ENCODE measurements around the gene JAG2. TPM values are rescaled to one million over a fixed set of nuclear protein-coding genes. Genes with fewer than 3 reads are reported as not detected.

Gene JAG2
- total and polyA plus RNA-seq, 2 donors from 2014 or later: 6.3 to 26.1 TPM

GRCh38 chr14:105107351-105107750 lies 61.2 kb downstream of the JAG2 start:
- no peak for TF ChIP-seq CTCF (IDR thresholded peaks at IDR 0.05; ENCODE audit: borderline replicate concordance, extremely low read depth, insufficient read depth)
- FAIRE-seq: no peak
- intact Hi-C loops (cut with DNase I): no loop called here
- H3K27me3 ChIP-seq (ENCODE audit: control insufficient read depth, insufficient read depth, low read length): no peaks in the 10 kb centered on the region
- no peak overlapping the region for H3K27ac ChIP-seq (ENCODE audit: low read depth in 2 of 2, low read length in 2 of 2)
- no peak overlapping the region for H3K4me3 ChIP-seq (ENCODE audit: low read length in 3 of 3)
- H3K4me1 ChIP-seq (ENCODE audit: control insufficient read depth in 2 of 3, insufficient read depth in 2 of 3, low read depth in 1 of 3, low read length in 3 of 3): no peaks in the 10 kb centered on the region
- H3K36me3 ChIP-seq (ENCODE audit: control insufficient read depth in 2 of 3, insufficient read depth in 3 of 3, low read length in 3 of 3): no peaks in the 10 kb centered on the region
- no peaks in the 10 kb centered on the region for H3K9me3 ChIP-seq (ENCODE audit: control insufficient read depth in 2 of 3, insufficient read depth in 1 of 3, low read length in 3 of 3)
- no peak for DNase-seq
- no peak overlapping the region for H3K9ac ChIP-seq (ENCODE audit: low read length in 3 of 3)

- FAIRE-seq (no peak), DNase-seq (no peak)
- no peaks in the 10 kb centered on the region for H3K4me1 ChIP-seq (ENCODE audit: control insufficient read depth in 2 of 3, insufficient read depth in 2 of 3, low read depth in 1 of 3, low read length in 3 of 3)
- H3K27ac ChIP-seq (ENCODE audit: low read depth in 2 of 2, low read length in 2 of 2): no peak overlapping the region
- H3K9ac ChIP-seq (ENCODE audit: low read length in 3 of 3): no peak overlapping the region
- H3K4me3 ChIP-seq (ENCODE audit: low read length in 3 of 3): no peak overlapping the region
- no peaks in the 10 kb centered on the region for H3K27me3 ChIP-seq (ENCODE audit: control insufficient read depth, insufficient read depth, low read length)
- intact Hi-C loops (cut with DNase I): no loop called here
- TF ChIP-seq CTCF (IDR thresholded peaks at IDR 0.05; ENCODE audit: borderline replicate concordance, extremely low read depth, insufficient read depth): no peak
- H3K36me3 ChIP-seq (ENCODE audit: control insufficient read depth in 2 of 3, insufficient read depth in 3 of 3, low read length in 3 of 3): no peaks in the 10 kb centered on the region
- H3K9me3 ChIP-seq (ENCODE audit: control insufficient read depth in 2 of 3, insufficient read depth in 1 of 3, low read length in 3 of 3): no peaks in the 10 kb centered on the region
Measured at GRCh38 chr14:105105158-105105557, 63.4 kb downstream of the JAG2 start.

- FAIRE-seq (no peak), DNase-seq (no peak)
- H3K9ac ChIP-seq (ENCODE audit: low read length in 3 of 3): no peak overlapping the region
- no peak overlapping the region for H3K27ac ChIP-seq (ENCODE audit: low read depth in 2 of 2, low read length in 2 of 2)
- H3K4me1 ChIP-seq (ENCODE audit: control insufficient read depth in 2 of 3, insufficient read depth in 2 of 3, low read depth in 1 of 3, low read length in 3 of 3): no peaks in the 10 kb centered on the region
- H3K4me3 ChIP-seq (ENCODE audit: low read length in 3 of 3): no peak overlapping the region
- intact Hi-C loops (cut with DNase I): no loop called here
- H3K36me3 ChIP-seq (ENCODE audit: control insufficient read depth in 2 of 3, insufficient read depth in 3 of 3, low read length in 3 of 3): no peaks in the 10 kb centered on the region
- H3K9me3 ChIP-seq (ENCODE audit: control insufficient read depth in 2 of 3, insufficient read depth in 1 of 3, low read length in 3 of 3): no peaks in the 10 kb centered on the region
- TF ChIP-seq CTCF (IDR thresholded peaks at IDR 0.05; ENCODE audit: borderline replicate concordance, extremely low read depth, insufficient read depth): no peak
- H3K27me3 ChIP-seq (ENCODE audit: control insufficient read depth, insufficient read depth, low read length): no peaks in the 10 kb centered on the region
Measured at GRCh38 chr14:105102893-105103292, 65.7 kb downstream of the JAG2 start.

- Histone ChIP-seq H3K4me1 (ENCODE audit: control insufficient read depth in 2 of 3, insufficient read depth in 2 of 3, low read depth in 1 of 3, low read length in 3 of 3) (no peaks in the 10 kb centered on the region), H3K27me3 (ENCODE audit: control insufficient read depth, insufficient read depth, low read length) (no peaks in the 10 kb centered on the region), H3K4me3 (ENCODE audit: low read length in 3 of 3) (no peak overlapping the region), H3K9me3 (ENCODE audit: control insufficient read depth in 2 of 3, insufficient read depth in 1 of 3, low read length in 3 of 3) (no peaks in the 10 kb centered on the region), H3K36me3 (ENCODE audit: control insufficient read depth in 2 of 3, insufficient read depth in 3 of 3, low read length in 3 of 3) (no peaks in the 10 kb centered on the region), H3K27ac (ENCODE audit: low read depth in 2 of 2, low read length in 2 of 2) (no peak overlapping the region), H3K9ac (ENCODE audit: low read length in 3 of 3) (no peak overlapping the region)
- no peak for FAIRE-seq
- no peak for DNase-seq
- intact Hi-C loops (cut with DNase I): no loop called here
- TF ChIP-seq CTCF (IDR thresholded peaks at IDR 0.05; ENCODE audit: borderline replicate concordance, extremely low read depth, insufficient read depth): no peak
Measured at GRCh38 chr14:105102361-105102870, 66.2 kb downstream of the JAG2 start.

Measured in kidney (tissue), 14 donors.